ENCODE measurements around the gene BAK1. TPM values are rescaled to one million over a fixed set of nuclear protein-coding genes. Genes with fewer than 3 reads are reported as not detected.

Gene BAK1
- total and polyA plus RNA-seq, 2 of the 13 experiments (the other 11 are each of a cell fraction or from before 2014, with no cell fraction given): 15.0 to 23.8 TPM

DNA sequence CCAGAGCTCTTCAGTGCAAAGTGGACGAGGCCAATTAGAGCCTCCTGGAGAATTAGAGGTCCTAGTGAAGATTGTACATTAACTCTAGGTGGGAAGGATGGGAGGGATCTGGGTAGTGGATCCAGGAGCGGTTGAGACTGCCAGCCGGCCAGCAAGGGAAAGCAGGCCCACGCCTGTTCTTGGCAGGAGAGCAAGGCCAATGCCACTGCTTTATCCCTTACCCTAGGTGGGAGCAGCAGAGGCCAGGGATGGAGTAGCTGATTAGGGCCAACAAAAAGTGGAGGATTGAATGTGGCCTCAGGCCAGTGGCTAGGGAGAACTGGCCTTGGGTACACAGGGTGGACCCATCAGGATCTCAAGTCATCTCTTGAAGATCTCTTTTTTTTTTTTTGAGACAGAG, 44.8 kb upstream of the BAK1 start:
- no TSS peak for BruUV-seq (replicated peaks)
- Histone ChIP-seq H4K20me1 (ENCODE audit: insufficient read depth, low read length) (no peaks in the 10 kb centered on the region; the same call in 1 of the 2 replicates), H3K27ac (ENCODE audit: extremely low read length, insufficient read depth, low read length) (no peak overlapping the region), H3K9ac (ENCODE audit: insufficient read depth, low read depth, low read length) (no peak overlapping the region), H3K9me3 (ENCODE audit: low read length) (no peaks in the 10 kb centered on the region), H3K4me2 (ENCODE audit: low read depth, low read length) (no peak overlapping the region), H2AFZ (ENCODE audit: low read length) (no peak overlapping the region), H3K27me3 (ENCODE audit: control insufficient read depth in 1 of 2, insufficient read depth in 2 of 2, low read length in 2 of 2) (peaks cover 0 to 11% of the 10 kb centered on the region in 2 experiments; a peak in 3 of 5 replicates), H3K36me3 (replicated peaks in 1 of 2; ENCODE audit: control insufficient read depth in 1 of 2, insufficient read depth in 2 of 2, low read length in 2 of 2) (no peaks in the 10 kb centered on the region), H3K79me2 (ENCODE audit: insufficient read depth, low read length) (peaks cover 2% of the 10 kb centered on the region), H3K4me3 (replicated peaks in 1 of 3; ENCODE audit: insufficient read depth in 1 of 3, low read depth in 2 of 3, low read length in 3 of 3) (no peak overlapping the region), H3K4me1 (ENCODE audit: insufficient read depth, low read length) (peaks cover 38% of the 10 kb centered on the region)
- intact Hi-C loops (cut with micrococcal nuclease; ENCODE audit: unreplicated experiment) (no loop called here), in situ Hi-C loops (cut with HindIII; ENCODE audit: extremely low pct_ligation_motif_present, low pct_unique_long_range_greater_than_20kb) (loop anchor here (5.0 kb wide), 1 partner anchor 38 kb away; no protein-coding TSS in a partner anchor)
- DNase-seq (ENCODE audit: low spot score) (no peak), FAIRE-seq (no peak), ATAC-seq (no peak)
- POLR2A ChIA-PET: no interaction called here
- CTCF ChIA-PET (ENCODE audit: low intra/inter-chr PET ratio, low total read pairs): no interaction called here
- WGBS (ENCODE audit: low lambda C conversion rate): 85% methylated on average over 4 of the region's 4 CpGs
- TF ChIP-seq MXD4 (CRISPR knock-in tag; IDR thresholded peaks at IDR 0.05) (no peak), MAFF (IDR thresholded peaks at IDR 0.05; ENCODE audit: low read depth, low read length) (no peak), RBM39 (IDR thresholded peaks at IDR 0.05; ENCODE audit: low read depth, low read length, poor library complexity, severe bottlenecking) (no peak), KDM3A (CRISPR knock-in tag; IDR thresholded peaks at IDR 0.05; ENCODE audit: low read depth) (no peak), ARNT (IDR thresholded peaks at IDR 0.05) (no peak), NFIB (CRISPR knock-in tag; IDR thresholded peaks at IDR 0.05; ENCODE audit: borderline replicate concordance) (no peak), ZNF589 (CRISPR knock-in tag; conservative IDR thresholded peaks at IDR 0.05) (no peak), SMAD1 (CRISPR knock-in tag; IDR thresholded peaks at IDR 0.05; ENCODE audit: borderline replicate concordance, low read depth) (no peak), MAF1 (CRISPR knock-in tag; IDR thresholded peaks at IDR 0.05; ENCODE audit: borderline replicate concordance) (no peak), ZNF354B (CRISPR knock-in tag; IDR thresholded peaks at IDR 0.05) (no peak), TEAD3 (CRISPR knock-in tag; optimal IDR thresholded peaks at IDR 0.05; ENCODE audit: borderline replicate concordance) (no peak), JUN (CRISPR knock-in tag; IDR thresholded peaks at IDR 0.05) (no peak)
- TF ChIP-seq, protein P1, sequence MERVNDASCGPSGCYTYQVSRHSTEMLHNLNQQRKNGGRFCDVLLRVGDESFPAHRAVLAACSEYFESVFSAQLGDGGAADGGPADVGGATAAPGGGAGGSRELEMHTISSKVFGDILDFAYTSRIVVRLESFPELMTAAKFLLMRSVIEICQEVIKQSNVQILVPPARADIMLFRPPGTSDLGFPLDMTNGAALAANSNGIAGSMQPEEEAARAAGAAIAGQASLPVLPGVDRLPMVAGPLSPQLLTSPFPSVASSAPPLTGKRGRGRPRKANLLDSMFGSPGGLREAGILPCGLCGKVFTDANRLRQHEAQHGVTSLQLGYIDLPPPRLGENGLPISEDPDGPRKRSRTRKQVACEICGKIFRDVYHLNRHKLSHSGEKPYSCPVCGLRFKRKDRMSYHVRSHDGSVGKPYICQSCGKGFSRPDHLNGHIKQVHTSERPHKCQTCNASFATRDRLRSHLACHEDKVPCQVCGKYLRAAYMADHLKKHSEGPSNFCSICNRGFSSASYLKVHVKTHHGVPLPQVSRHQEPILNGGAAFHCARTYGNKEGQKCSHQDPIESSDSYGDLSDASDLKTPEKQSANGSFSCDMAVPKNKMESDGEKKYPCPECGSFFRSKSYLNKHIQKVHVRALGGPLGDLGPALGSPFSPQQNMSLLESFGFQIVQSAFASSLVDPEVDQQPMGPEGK (CRISPR knock-in tag; IDR thresholded peaks at IDR 0.05): no peak
- TF ChIP-seq, protein P2, sequence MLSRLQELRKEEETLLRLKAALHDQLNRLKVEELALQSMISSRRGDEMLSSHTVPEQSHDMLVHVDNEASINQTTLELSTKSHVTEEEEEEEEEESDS (CRISPR knock-in tag; IDR thresholded peaks at IDR 0.05; ENCODE audit: borderline replicate concordance): no peak
- TF ChIP-seq, protein P3, sequence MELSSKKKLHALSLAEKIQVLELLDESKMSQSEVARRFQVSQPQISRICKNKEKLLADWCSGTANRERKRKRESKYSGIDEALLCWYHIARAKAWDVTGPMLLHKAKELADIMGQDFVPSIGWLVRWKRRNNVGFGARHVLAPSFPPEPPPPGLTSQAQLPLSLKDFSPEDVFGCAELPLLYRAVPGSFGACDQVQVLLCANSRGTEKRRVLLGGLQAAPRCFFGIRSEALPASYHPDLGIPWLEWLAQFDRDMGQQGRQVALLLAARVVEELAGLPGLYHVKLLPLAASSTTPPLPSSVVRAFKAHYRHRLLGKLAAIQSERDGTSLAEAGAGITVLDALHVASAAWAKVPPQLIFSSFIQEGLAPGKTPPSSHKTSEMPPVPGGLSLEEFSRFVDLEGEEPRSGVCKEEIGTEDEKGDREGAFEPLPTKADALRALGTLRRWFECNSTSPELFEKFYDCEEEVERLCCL (CRISPR knock-in tag; IDR thresholded peaks at IDR 0.05; ENCODE audit: borderline replicate concordance): no peak

All from HepG2 (cell line).